AG04450 (cell line): ENCODE results near the gene LPCAT4. TPM values are rescaled to one million over a fixed set of nuclear protein-coding genes. Genes with fewer than 3 reads are reported as not detected.

Experiments
- CTCF ChIA-PET: fragments of 300-600, 350-600 bp; formaldehyde crosslinking; extraction: SDS; loops from one replicate; lab custom pipeline; 2022; ENCODE audit warnings: antibody characterized with exemption, inconsistent platforms; lab: Charles Lee
- POLR2A ChIA-PET: fragments of 350-600 bp; formaldehyde crosslinking; extraction: SDS; loops from one replicate; lab custom pipeline; 2021; ENCODE audit warnings: antibody characterized with exemption, inconsistent platforms; lab: Yijun Ruan, JAX
- DNase-seq: peaks from one replicate; pipeline ENCODE4 v3.0.0-alpha.2; 2011; ENCODE audit warnings: low read depth, low spot score
- H3K27ac ChIP-seq: one replicate; pipeline ENCODE4 v1.5.1; 2012; ENCODE audit warnings: low read depth, low read length, control low read depth
- H3K27me3 ChIP-seq: one replicate; pipeline ENCODE4 v1.6.0; 2012; ENCODE audit warnings: low read length; ENCODE audit not compliant: control insufficient read depth, insufficient read depth
- H3K4me3 ChIP-seq: 2 replicates; pipeline ENCODE4 v1.5.1; 2011; ENCODE audit warnings: mild to moderate bottlenecking, low read depth, low read length, control low read depth
- H3K9me3 ChIP-seq: 2 replicates; pipeline ENCODE4 v1.5.1; 2012; ENCODE audit warnings: low read length; ENCODE audit not compliant: control insufficient read depth, insufficient read depth
- polyA plus RNA-seq: library from polyadenylated mRNA; depleted of rRNA; stranded (reverse); fragments of >200 nt; gene quantifications from 2 replicates; pipeline ENCODE4 v1.2.3, GENCODE V29; 2011
- TF ChIP-seq, protein P1 (sequence below): IDR thresholded peaks from 2 replicates; pipeline ENCODE4 v1.5.1; 2011; ENCODE audit warnings: low read depth, low read length, control low read depth, inconsistent platforms

Gene LPCAT4
- polyA plus RNA-seq, 1 experiment: 20.4 TPM

DNA sequence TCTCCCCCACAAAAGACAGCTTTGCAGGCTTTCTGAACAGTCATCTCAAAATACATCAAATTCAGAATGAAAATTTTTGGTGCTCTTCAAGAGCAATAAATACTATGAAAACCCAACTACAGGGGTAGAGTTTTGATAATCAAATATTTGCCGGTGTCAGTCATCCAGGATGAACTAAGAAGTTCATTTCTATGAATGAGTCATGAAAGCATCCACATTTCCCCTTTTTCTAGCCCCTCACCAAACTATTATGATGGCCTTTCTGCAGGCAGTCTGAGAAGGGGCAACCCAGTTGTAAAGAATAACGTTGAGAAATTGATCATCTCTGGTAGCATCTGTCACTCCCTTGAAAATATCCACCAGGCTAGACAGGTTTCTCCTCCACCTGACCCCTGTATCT is 3.1 kb upstream of the LPCAT4 start:
- DNase-seq: no peak
- Histone ChIP-seq H3K27ac (no peak overlapping the region), H3K4me3 (no peak overlapping the region), H3K9me3 (no peaks in the 10 kb centered on the region; the same call in 1 of the 2 replicates), H3K27me3 (no peaks in the 10 kb centered on the region)
- ChIA-PET POLR2A (no interaction called here), CTCF (no interaction called here)
- TF ChIP-seq, protein P1, sequence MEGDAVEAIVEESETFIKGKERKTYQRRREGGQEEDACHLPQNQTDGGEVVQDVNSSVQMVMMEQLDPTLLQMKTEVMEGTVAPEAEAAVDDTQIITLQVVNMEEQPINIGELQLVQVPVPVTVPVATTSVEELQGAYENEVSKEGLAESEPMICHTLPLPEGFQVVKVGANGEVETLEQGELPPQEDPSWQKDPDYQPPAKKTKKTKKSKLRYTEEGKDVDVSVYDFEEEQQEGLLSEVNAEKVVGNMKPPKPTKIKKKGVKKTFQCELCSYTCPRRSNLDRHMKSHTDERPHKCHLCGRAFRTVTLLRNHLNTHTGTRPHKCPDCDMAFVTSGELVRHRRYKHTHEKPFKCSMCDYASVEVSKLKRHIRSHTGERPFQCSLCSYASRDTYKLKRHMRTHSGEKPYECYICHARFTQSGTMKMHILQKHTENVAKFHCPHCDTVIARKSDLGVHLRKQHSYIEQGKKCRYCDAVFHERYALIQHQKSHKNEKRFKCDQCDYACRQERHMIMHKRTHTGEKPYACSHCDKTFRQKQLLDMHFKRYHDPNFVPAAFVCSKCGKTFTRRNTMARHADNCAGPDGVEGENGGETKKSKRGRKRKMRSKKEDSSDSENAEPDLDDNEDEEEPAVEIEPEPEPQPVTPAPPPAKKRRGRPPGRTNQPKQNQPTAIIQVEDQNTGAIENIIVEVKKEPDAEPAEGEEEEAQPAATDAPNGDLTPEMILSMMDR: no peak

DNA sequence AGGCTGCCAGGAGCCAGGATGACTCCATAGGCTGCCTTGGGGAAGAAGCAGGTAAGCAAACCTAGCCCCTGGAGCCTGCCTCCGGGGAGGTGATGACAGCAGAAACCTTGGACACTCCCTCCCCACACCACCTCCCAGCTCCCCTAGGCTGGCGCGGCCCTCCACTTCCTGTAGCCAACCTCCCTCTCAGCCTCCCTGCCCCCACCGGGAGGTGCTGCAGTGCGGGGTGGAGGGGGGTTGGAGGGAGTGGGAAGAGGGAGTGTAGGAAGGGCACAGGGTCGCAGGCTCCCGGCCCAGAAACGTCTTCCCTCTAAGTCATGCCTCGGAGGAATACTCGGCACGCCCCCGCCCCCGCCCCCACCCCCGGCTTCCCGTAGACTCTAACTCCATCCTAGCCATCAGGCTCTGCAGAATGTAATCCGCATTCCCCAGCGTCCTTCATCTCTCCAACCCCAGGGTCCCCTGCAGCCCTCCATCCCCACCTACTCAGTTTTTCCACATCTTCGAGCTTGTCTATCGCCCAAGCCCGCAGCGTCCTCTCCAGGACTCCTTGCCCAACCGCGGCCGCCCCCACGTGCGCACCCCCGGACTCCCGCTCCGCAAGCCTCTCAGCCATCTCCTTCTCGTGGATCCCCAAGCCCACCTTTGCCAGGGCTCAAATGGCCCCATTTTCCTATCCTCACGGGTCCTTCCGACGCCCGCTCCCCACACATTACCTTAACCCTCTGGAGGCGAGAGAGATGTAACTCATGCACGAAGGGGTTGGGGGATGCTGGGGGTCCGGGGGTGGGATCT is 528 bp downstream of the LPCAT4 start:
- Histone ChIP-seq H3K4me3 (peak overlapping the region; percentile 90), H3K27ac (no peak overlapping the region), H3K27me3 (no peaks in the 10 kb centered on the region), H3K9me3 (no peaks in the 10 kb centered on the region; the same call in 1 of the 2 replicates)
- no peak for DNase-seq
- CTCF ChIA-PET: interaction anchor here (0.6 to 2.8 kb wide), 19 partner anchors 8 to 305 kb away, joined by 3 to 26 read pairs (median 5); partner anchors contain the start of genes KATNBL1, NOP10 and NUTM1
- POLR2A ChIA-PET: interaction anchor here (0.5 to 1.8 kb wide), 4 partner anchors 23 to 211 kb away, joined by 3 to 7 read pairs (median 4); partner anchors contain the start of genes KATNBL1, NOP10, NUTM1 and SLC12A6
- TF ChIP-seq, protein P1: no peak

DNA sequence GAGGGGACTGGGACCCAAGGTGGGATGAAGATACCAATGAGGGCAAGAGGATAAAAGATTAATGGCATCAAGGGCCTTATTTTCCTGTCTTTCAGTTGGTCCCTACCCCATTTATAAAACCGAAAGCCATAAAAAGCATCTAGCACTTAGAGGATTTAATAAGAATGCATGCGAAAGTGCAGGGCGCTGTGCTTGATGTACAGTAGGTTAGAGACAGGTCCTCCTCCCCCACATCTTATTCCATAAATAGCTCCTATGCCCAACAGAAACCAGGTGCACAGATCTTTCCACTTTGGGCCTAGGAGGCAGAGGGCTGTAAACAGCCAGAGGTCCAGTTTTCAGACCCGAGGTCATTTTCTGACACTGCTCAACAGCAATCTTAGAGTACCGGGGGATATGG is 1.2 kb downstream of the LPCAT4 start:
- CTCF ChIA-PET: interaction anchor here (0.6 to 1.9 kb wide), 3 partner anchors 13 to 142 kb away, joined by 3 to 7 read pairs (median 3); partner anchors contain the start of gene NOP10
- TF ChIP-seq, protein P1: no peak
- H3K9me3 ChIP-seq: no peaks in the 10 kb centered on the region; the same call in 1 of the 2 replicates
- H3K4me3 ChIP-seq: peak overlapping the region; percentile 90
- H3K27me3 ChIP-seq: no peaks in the 10 kb centered on the region
- POLR2A ChIA-PET: no interaction called here
- no peak overlapping the region for H3K27ac ChIP-seq
- no peak for DNase-seq

DNA sequence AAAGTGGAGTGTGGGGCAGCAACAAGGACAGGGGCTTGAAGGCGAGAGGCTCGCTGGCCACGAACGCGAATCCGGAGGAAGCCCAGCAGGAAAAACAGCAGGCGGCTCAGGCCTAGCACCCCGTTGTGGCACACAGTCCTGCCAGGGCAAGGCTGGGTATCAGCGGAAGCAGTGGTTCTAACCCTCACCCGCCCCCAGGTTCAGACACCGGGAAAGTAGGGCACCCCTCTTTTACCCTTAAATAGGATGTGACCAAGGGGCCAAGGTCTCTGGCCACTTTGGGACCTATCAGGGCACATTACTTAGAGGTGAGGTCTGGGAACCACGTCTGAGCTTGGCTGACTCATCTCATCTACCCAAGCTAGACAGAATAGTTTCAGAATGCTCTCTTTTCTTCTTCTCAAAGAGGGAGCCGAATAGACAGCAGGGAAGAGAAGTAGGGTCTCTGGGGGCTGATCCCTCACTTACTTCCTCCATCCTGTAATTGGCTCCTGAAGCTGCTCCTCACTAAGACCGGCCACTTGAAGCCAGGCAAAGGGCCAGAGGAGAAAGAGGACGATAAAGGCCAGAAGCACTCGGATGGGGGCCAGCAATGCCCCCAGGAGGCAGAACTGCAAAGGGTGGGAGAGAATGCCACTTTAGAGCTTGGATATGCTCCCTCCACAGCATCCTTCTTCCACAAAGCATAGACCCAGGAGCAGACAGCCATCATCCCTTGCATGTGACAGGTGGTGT is 1.7 kb downstream of the LPCAT4 start:
- H3K27ac ChIP-seq: no peak overlapping the region
- H3K9me3 ChIP-seq: no peaks in the 10 kb centered on the region; the same call in 1 of the 2 replicates
- CTCF ChIA-PET: interaction anchor here (0.6 to 1.2 kb wide), 2 partner anchors 23 to 141 kb away, joined by 3 read pairs; partner anchors contain the start of gene NOP10
- no peak for DNase-seq
- peak overlapping the region; percentile 38 for H3K4me3 ChIP-seq
- TF ChIP-seq, protein P1: no peak
- H3K27me3 ChIP-seq: no peaks in the 10 kb centered on the region
- POLR2A ChIA-PET: no interaction called here
